OCI-LY3 (cell line): ENCODE results near the gene KCTD16.

ENCODE experiments used
- EZH2phosphoT487 ChIP-seq: fragments of 200-600 bp; shearing (Covaris generic); IDR thresholded peaks from 2 replicates; pipeline ENCODE4 v1.6.1; 2018; ENCODE audit warnings: antibody characterized with exemption, mixed run types, low read depth
- TF ChIP-seq, protein P1 (sequence below): fragments of 200-600, 300-600 bp; sonication (generic); IDR thresholded peaks from 2 replicates; pipeline ENCODE4 v1.5.1; 2014; ENCODE audit warnings: antibody characterized with exemption, low read length, low read depth

DNA sequence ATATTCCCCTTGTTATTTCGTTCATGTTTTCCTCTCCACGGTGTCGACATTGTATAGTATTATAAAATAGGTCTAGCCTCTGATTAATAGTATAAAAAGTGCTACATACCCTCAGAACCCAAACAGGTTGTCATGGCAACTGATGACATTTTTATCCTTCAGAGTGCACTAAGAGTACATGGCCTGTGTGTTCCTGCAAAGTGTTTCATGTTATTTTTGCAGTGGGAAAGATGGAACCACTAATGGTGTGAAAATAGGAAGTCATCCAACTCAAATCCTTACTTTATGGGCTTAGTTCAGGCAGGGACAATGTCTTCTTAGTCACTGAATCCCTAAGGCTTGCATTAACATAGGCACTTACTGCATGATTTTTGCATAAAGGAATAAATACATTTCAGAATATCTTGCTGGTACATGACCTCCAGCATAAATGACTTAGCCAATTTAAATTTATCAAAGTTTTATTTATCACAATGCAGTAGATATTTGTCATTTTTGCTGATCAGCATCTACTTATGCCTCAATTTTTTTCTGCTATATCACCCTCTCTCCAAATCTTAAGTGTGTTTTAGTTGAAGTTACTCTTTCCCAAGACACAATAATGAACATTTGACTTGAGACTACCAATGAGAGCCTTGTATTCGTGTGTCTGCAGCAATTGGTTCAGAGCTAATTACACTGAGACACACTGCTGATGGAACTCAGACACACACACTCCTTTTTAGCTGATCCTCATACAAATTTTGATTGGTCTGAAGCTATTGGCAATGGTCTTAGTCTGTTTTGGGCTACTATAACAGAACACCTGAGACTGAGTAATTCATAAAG lies 243.7 kb downstream of the KCTD16 start:
- TF ChIP-seq, protein P1, sequence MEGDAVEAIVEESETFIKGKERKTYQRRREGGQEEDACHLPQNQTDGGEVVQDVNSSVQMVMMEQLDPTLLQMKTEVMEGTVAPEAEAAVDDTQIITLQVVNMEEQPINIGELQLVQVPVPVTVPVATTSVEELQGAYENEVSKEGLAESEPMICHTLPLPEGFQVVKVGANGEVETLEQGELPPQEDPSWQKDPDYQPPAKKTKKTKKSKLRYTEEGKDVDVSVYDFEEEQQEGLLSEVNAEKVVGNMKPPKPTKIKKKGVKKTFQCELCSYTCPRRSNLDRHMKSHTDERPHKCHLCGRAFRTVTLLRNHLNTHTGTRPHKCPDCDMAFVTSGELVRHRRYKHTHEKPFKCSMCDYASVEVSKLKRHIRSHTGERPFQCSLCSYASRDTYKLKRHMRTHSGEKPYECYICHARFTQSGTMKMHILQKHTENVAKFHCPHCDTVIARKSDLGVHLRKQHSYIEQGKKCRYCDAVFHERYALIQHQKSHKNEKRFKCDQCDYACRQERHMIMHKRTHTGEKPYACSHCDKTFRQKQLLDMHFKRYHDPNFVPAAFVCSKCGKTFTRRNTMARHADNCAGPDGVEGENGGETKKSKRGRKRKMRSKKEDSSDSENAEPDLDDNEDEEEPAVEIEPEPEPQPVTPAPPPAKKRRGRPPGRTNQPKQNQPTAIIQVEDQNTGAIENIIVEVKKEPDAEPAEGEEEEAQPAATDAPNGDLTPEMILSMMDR: no peak
- TF ChIP-seq EZH2phosphoT487: no peak
